SK-N-SH (cell line): ENCODE data around the gene TSSC4. TPM values are rescaled to one million over a fixed set of nuclear protein-coding genes. Genes with fewer than 3 reads are reported as not detected.

Source experiments
- CTCF ChIA-PET: fragments of 300-600, 350-600 bp; formaldehyde crosslinking; extraction: SDS; loops from one replicate; lab custom pipeline; 2021; lab: Yijun Ruan, JAX
- POLR2A ChIA-PET: fragments of 350-600 bp; sonication (Branson Sonifier 250); formaldehyde crosslinking; extraction: SDS; loops from one replicate; lab custom pipeline; 2020; ENCODE audit warnings: antibody characterized with exemption, inconsistent platforms; lab: Yijun Ruan, JAX
- DNase-seq: peaks from one replicate; pipeline ENCODE4 v3.0.0; 2012
- H2AFZ ChIP-seq: fragments of 200-600 bp; sonication (generic); 2 replicates; pipeline ENCODE4 v1.8.1; 2016; ENCODE audit warnings: antibody characterized with exemption, mild to moderate bottlenecking, low read depth
- H3F3A ChIP-seq: fragments of 200-600 bp; sonication (generic); replicated peaks from 2 replicates; pipeline ENCODE3; 2016; ENCODE audit warnings: antibody characterized with exemption, mild to moderate bottlenecking; ENCODE audit not compliant: insufficient read depth
- H3K27ac ChIP-seq, 2 experiments: fragments of 200-500 bp in 1 of 2; fragments of 200-600 bp in 1 of 2; sonication (Bioruptor generic) in 1 of 2; sonication (generic), shearing (Covaris generic) in 1 of 2; 2 replicates each; pipeline versions ENCODE4 v1.5.1 to v1.6.1; 2014 to 2016; ENCODE audit warnings: low read depth in 2 of 2, inconsistent platforms in 1 of 2, low read length in 1 of 2, mild to moderate bottlenecking in 1 of 2, mixed read lengths in 1 of 2
- H3K27me3 ChIP-seq: fragments of 200-600 bp; sonication (generic), shearing (Covaris generic); 2 replicates; pipeline ENCODE4 v1.6.1; 2016; ENCODE audit warnings: mixed run types; ENCODE audit not compliant: insufficient read depth
- H3K36me3 ChIP-seq, 2 experiments: fragments of 200-500 bp in 1 of 2; fragments of 200-600 bp in 1 of 2; sonication (Bioruptor generic) in 1 of 2; sonication (generic) in 1 of 2; replicated peaks in 1 of 2; 2 replicates each; pipeline versions ENCODE3 to v1.5.1; 2014 to 2016; ENCODE audit warnings: low read length in 1 of 2, mild to moderate bottlenecking in 1 of 2; ENCODE audit not compliant: insufficient read depth in 2 of 2, control insufficient read depth in 1 of 2
- H3K4me1 ChIP-seq, 2 experiments: fragments of 200-500 bp in 1 of 2; fragments of 200-600 bp in 1 of 2; sonication (Bioruptor generic) in 1 of 2; sonication (generic), shearing (Covaris generic) in 1 of 2; 2 replicates each; pipeline versions ENCODE4 v1.5.1 to v1.6.1; 2014 to 2016; ENCODE audit warnings: low read depth in 1 of 2, low read length in 1 of 2, mixed run types in 1 of 2; ENCODE audit not compliant: insufficient read depth in 2 of 2, control insufficient read depth in 1 of 2
- H3K4me2 ChIP-seq: fragments of 200-600 bp; sonication (generic), shearing (Covaris generic); 2 replicates; pipeline ENCODE4 v1.6.1; 2017; ENCODE audit warnings: mixed run types
- H3K4me3 ChIP-seq, 2 experiments: fragments of 200-500 bp in 1 of 2; fragments of 200-600 bp in 1 of 2; sonication (Bioruptor generic) in 1 of 2; sonication (generic), shearing (Covaris generic) in 1 of 2; 2 replicates each; pipeline versions ENCODE4 v1.5.1 to v1.8.1; 2014 to 2016; ENCODE audit warnings: low read depth in 2 of 2, inconsistent platforms in 1 of 2, low read length in 1 of 2, mild to moderate bottlenecking in 1 of 2, mixed read lengths in 1 of 2, moderate library complexity in 1 of 2
- H3K79me2 ChIP-seq: fragments of 200-600 bp; sonication (generic); 2 replicates; pipeline ENCODE4 v1.8.1; 2017; ENCODE audit warnings: mild to moderate bottlenecking; ENCODE audit not compliant: insufficient read depth
- H3K9ac ChIP-seq: fragments of 200-600 bp; sonication (generic); 2 replicates; pipeline ENCODE4 v1.6.1; 2017; ENCODE audit warnings: mixed run types
- H3K9me2 ChIP-seq: fragments of 200-600 bp; sonication (generic); 2 replicates; pipeline ENCODE4 v1.6.1; 2017; ENCODE audit warnings: mixed run types
- H3K9me3 ChIP-seq: fragments of 200-600 bp; sonication (generic); 2 replicates; pipeline ENCODE4 v1.6.1; 2017; ENCODE audit warnings: mixed run types, mild to moderate bottlenecking, moderate library complexity
- H4K20me1 ChIP-seq: fragments of 200-600 bp; sonication (generic); 2 replicates; pipeline ENCODE4 v1.6.1; 2017; ENCODE audit warnings: mild to moderate bottlenecking, mixed run types; ENCODE audit not compliant: insufficient read depth
- CTCF ChIP-seq: fragments of 200-600 bp; sonication (generic); IDR thresholded peaks from 2 replicates; pipeline ENCODE4 v1.6.1; 2017; ENCODE audit warnings: antibody characterized with exemption, mild to moderate bottlenecking, moderate library complexity
- EP300 ChIP-seq, 2 experiments: IDR thresholded peaks; 2 replicates each; pipeline versions ENCODE4 v1.4.0 to v1.6.1; 2012; ENCODE audit warnings: borderline replicate concordance in 1 of 2, low read depth in 1 of 2, low read length in 1 of 2
- FOSL2 ChIP-seq: IDR thresholded peaks from 2 replicates; pipeline ENCODE4 v1.4.0; 2012; ENCODE audit warnings: low read depth, mild to moderate bottlenecking, moderate library complexity, borderline replicate concordance
- FOXJ3 ChIP-seq: sonication (generic); formaldehyde crosslinking; IDR thresholded peaks from 2 replicates; pipeline ENCODE4 v1.5.1; 2020; ENCODE audit warnings: mild to moderate bottlenecking, missing genetic modification reagents
- FOXM1 ChIP-seq: IDR thresholded peaks from 2 replicates; pipeline ENCODE4 v1.4.0; 2012; ENCODE audit warnings: low read depth, mild to moderate bottlenecking
- GABPA ChIP-seq: IDR thresholded peaks from 2 replicates; pipeline ENCODE4 v1.4.0; 2012; ENCODE audit warnings: low read depth, mild to moderate bottlenecking
- MAX ChIP-seq: IDR thresholded peaks from 2 replicates; pipeline ENCODE4 v1.4.0; 2012; ENCODE audit warnings: low read depth
- MEF2A ChIP-seq: IDR thresholded peaks from 2 replicates; pipeline ENCODE4 v1.4.0; 2012; ENCODE audit warnings: low read depth, borderline replicate concordance
- MXI1 ChIP-seq: IDR thresholded peaks from 2 replicates; pipeline ENCODE4 v1.6.1; 2012; ENCODE audit warnings: mild to moderate bottlenecking, low read depth, low read length, improper control_type of control experiment
- RCOR1 ChIP-seq: fragments of 150-350 bp; IDR thresholded peaks from 2 replicates; pipeline ENCODE4 v1.6.1; 2017; ENCODE audit warnings: antibody characterized with exemption, low read length
- REST ChIP-seq: IDR thresholded peaks from 2 replicates; pipeline ENCODE4 v1.6.1; 2012; ENCODE audit warnings: mild to moderate bottlenecking, low read depth, low read length, moderate library complexity
- RFX5 ChIP-seq: IDR thresholded peaks from 2 replicates; pipeline ENCODE4 v1.6.1; 2012; ENCODE audit warnings: mild to moderate bottlenecking, improper control_type of control experiment, low read length
- RXRA ChIP-seq: IDR thresholded peaks from 2 replicates; pipeline ENCODE4 v1.4.0; 2012; ENCODE audit warnings: low read depth, mild to moderate bottlenecking, borderline replicate concordance
- SIN3A ChIP-seq: IDR thresholded peaks from 2 replicates; pipeline ENCODE4 v1.6.1; 2012; ENCODE audit warnings: low read depth, mild to moderate bottlenecking, low read length, moderate library complexity, borderline replicate concordance
- TAF1 ChIP-seq: IDR thresholded peaks from 2 replicates; pipeline ENCODE4 v1.6.1; 2012; ENCODE audit warnings: low read depth, mild to moderate bottlenecking, low read length, moderate library complexity, borderline replicate concordance
- YY1 ChIP-seq: IDR thresholded peaks from 2 replicates; pipeline ENCODE4 v1.4.0; 2012; ENCODE audit warnings: low read depth, mild to moderate bottlenecking
- WGBS: methylation state at CpG from one replicate; pipeline ENCODE4 v1.1.6; 2017; ENCODE audit warnings: low lambda C conversion rate; 5-methylcytosine and 5-hydroxymethylcytosine counted together
- polyA plus RNA-seq, 3 experiments: library from polyadenylated mRNA; depleted of rRNA; stranded (reverse); fragments of >200 nt; gene quantifications; 2 replicates each; pipeline ENCODE4 v1.2.3, GENCODE V29; 2012
- TF ChIP-seq, protein P1 (sequence below): IDR thresholded peaks from 2 replicates; pipeline ENCODE4 v1.4.0; 2012; ENCODE audit warnings: low read depth, borderline replicate concordance
- TF ChIP-seq, protein P2 (sequence below): IDR thresholded peaks from 2 replicates; pipeline ENCODE4; 2012

The TSSC4 gene
- polyA plus RNA-seq, 1 of the 3 experiments (the other 2 are of a cell fraction): 45.1 TPM

DNA sequence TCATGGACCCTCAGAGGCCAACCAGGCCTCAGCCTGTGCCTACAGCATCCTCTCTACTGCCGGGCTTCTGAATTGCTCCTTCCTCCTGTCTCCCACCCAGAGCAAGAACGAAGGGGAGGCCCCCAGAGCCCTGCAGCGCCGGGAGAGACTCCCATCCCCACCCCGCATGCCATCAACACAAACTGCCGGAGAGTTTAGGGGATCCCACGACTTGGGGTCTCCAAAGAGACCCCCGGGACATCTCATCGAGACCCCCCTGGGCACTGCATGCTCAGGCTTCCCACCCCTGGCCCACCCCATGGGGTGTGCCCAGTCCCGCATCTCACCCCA lies 31.7 kb upstream of the TSSC4 start:
- no peak overlapping the region for H3K4me3 ChIP-seq
- WGBS: 68% methylated on average over 6 of the region's 10 CpGs
- no peak overlapping the region for H3K27ac ChIP-seq
- no peaks in the 10 kb centered on the region for H3K27me3 ChIP-seq
- no peaks in the 10 kb centered on the region for H3K9me3 ChIP-seq
- no peaks in the 10 kb centered on the region for H3K79me2 ChIP-seq
- H4K20me1 ChIP-seq: no peaks in the 10 kb centered on the region
- H3K4me1 ChIP-seq: peaks cover 0 to 6% of the 10 kb centered on the region in 2 experiments; a peak in 1 of 4 replicates
- no peaks in the 10 kb centered on the region for H3K9me2 ChIP-seq
- H2AFZ ChIP-seq: no peak overlapping the region
- POLR2A ChIA-PET: no interaction called here
- H3F3A ChIP-seq: no peaks in the 10 kb centered on the region
- no peak for DNase-seq
- H3K36me3 ChIP-seq: no peaks in the 10 kb centered on the region
- no peak overlapping the region for H3K9ac ChIP-seq
- no peak overlapping the region for H3K4me2 ChIP-seq
- CTCF ChIA-PET: no interaction called here
- no peak for TF ChIP-seq FOXJ3
- no peak for TF ChIP-seq REST
- TF ChIP-seq EP300 (IDR thresholded peaks at IDR 0.05; ENCODE audit: borderline replicate concordance in 1 of 2, low read depth in 1 of 2, low read length in 1 of 2): no peak
- TF ChIP-seq RCOR1: no peak
- no peak for TF ChIP-seq MAX
- no peak for TF ChIP-seq GABPA
- TF ChIP-seq, protein P1, sequence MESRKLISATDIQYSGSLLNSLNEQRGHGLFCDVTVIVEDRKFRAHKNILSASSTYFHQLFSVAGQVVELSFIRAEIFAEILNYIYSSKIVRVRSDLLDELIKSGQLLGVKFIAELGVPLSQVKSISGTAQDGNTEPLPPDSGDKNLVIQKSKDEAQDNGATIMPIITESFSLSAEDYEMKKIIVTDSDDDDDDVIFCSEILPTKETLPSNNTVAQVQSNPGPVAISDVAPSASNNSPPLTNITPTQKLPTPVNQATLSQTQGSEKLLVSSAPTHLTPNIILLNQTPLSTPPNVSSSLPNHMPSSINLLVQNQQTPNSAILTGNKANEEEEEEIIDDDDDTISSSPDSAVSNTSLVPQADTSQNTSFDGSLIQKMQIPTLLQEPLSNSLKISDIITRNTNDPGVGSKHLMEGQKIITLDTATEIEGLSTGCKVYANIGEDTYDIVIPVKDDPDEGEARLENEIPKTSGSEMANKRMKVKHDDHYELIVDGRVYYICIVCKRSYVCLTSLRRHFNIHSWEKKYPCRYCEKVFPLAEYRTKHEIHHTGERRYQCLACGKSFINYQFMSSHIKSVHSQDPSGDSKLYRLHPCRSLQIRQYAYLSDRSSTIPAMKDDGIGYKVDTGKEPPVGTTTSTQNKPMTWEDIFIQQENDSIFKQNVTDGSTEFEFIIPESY: no peak

DNA sequence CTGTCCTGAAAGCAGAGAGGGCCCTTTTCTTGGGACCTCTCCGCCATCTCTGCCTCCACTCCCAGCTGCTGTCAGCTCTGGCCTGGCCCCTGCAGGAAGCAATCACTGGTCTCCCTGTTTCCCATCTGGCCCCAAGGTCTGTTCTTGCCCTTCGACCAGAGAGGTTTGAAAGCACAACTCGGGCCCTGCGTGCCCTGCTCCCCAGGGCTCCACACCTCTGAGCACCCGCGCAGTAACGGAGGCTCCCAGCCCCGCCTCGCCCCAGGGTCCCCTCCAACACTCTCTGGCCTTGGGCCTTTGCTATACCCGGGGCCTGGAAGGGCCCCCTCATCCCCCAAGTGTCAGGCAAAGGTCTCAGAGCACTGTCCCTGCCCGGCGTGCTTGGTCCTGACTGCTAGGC lies 31.2 kb upstream of the TSSC4 start:
- WGBS: 84% methylated on average over 12 of the region's 12 CpGs
- Histone ChIP-seq H3F3A (no peaks in the 10 kb centered on the region), H3K9me2 (no peaks in the 10 kb centered on the region), H3K4me3 (no peak overlapping the region), H3K9ac (no peak overlapping the region), H2AFZ (no peak overlapping the region), H3K36me3 (no peaks in the 10 kb centered on the region), H3K4me2 (no peak overlapping the region), H3K27me3 (no peaks in the 10 kb centered on the region), H3K4me1 (peaks cover 0 to 6% of the 10 kb centered on the region in 2 experiments; a peak in 1 of 4 replicates), H3K9me3 (no peaks in the 10 kb centered on the region), H4K20me1 (no peaks in the 10 kb centered on the region), H3K79me2 (no peaks in the 10 kb centered on the region), H3K27ac (no peak overlapping the region)
- no peak for DNase-seq
- ChIA-PET CTCF (no interaction called here), POLR2A (no interaction called here)
- TF ChIP-seq RFX5 (no peak), MEF2A (no peak), TAF1 (no peak), EP300 (IDR thresholded peaks at IDR 0.05; ENCODE audit: borderline replicate concordance in 1 of 2, low read depth in 1 of 2, low read length in 1 of 2) (no peak), FOXM1 (no peak), YY1 (no peak), CTCF (no peak), FOSL2 (no peak), SIN3A (no peak), MXI1 (no peak), RXRA (no peak)
- TF ChIP-seq, protein P2, sequence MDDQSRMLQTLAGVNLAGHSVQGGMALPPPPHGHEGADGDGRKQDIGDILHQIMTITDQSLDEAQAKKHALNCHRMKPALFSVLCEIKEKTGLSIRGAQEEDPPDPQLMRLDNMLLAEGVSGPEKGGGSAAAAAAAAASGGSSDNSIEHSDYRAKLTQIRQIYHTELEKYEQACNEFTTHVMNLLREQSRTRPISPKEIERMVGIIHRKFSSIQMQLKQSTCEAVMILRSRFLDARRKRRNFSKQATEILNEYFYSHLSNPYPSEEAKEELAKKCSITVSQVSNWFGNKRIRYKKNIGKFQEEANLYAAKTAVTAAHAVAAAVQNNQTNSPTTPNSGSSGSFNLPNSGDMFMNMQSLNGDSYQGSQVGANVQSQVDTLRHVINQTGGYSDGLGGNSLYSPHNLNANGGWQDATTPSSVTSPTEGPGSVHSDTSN: no peak
